ENCODE results near the gene PLXNA4. TPM values are rescaled to one million over a fixed set of nuclear protein-coding genes. Genes with fewer than 3 reads are reported as not detected.

Gene PLXNA4
- total and polyA plus RNA-seq, 2 experiments from 2014 or later: 0.08 to 0.80 TPM

GRCh38 chr7:132560825-132561529 lies 15.3 kb downstream of the PLXNA4 start (continued):
- no peak for TF ChIP-seq REST (IDR thresholded peaks at IDR 0.05; ENCODE audit: unreplicated experiment)

- DNase-seq (ENCODE audit: low spot score) (no peak), ATAC-seq (no peak)
- no peak overlapping the region for H3K27ac ChIP-seq (ENCODE audit: low read depth)
- Mint-ChIP-seq H3K4me1 (peaks cover 8% of the 10 kb centered on the region), H3K27me3 (ENCODE audit: insufficient read depth, low read depth, poor library complexity) (peaks cover 21% of the 10 kb centered on the region), H3K4me3 (no peak overlapping the region), H3K9me3 (peaks cover 4% of the 10 kb centered on the region; the same call in 2 of the 3 replicates), H3K27ac (no peak overlapping the region), H3K36me3 (ENCODE audit: low read depth) (peaks cover 4% of the 10 kb centered on the region; the same call in 2 of the 3 replicates)
- H3K4me3 ChIP-seq: no peak overlapping the region
- H4K20me1 ChIP-seq (replicated peaks; ENCODE audit: insufficient read depth): no peaks in the 10 kb centered on the region
- peaks cover 13% of the 10 kb centered on the region for H3K27me3 ChIP-seq (ENCODE audit: insufficient read depth)
- H3K36me3 ChIP-seq (ENCODE audit: insufficient read depth): no peaks in the 10 kb centered on the region
- H3F3A ChIP-seq (replicated peaks; ENCODE audit: low read depth): no peaks in the 10 kb centered on the region
- no peaks in the 10 kb centered on the region for H3K79me2 ChIP-seq (replicated peaks; ENCODE audit: insufficient read depth)
- no peak overlapping the region for H3K4me2 ChIP-seq
- no peak for TF ChIP-seq CTCF (conservative IDR thresholded peaks at IDR 0.05; ENCODE audit: low read depth in 2 of 2)
- no peak for TF ChIP-seq STAT1 (IDR thresholded peaks at IDR 0.05; ENCODE audit: unreplicated experiment)
- TF ChIP-seq CREB1 (CRISPR knock-in tag; IDR thresholded peaks at IDR 0.05; ENCODE audit: low read depth): no peak
- no peak for TF ChIP-seq EZH2 (IDR thresholded peaks at IDR 0.05; ENCODE audit: low read depth, unreplicated experiment)
- no peak for TF ChIP-seq REST (IDR thresholded peaks at IDR 0.05; ENCODE audit: unreplicated experiment)
- no peak for TF ChIP-seq ZNF114 (CRISPR knock-in tag; IDR thresholded peaks at IDR 0.05)
- no peak for TF ChIP-seq NANOG (IDR thresholded peaks at IDR 0.05; ENCODE audit: borderline replicate concordance)
- 0 out of 2 replicates have a peak, but pooled peaks cover 4% of the 10 kb centered on the region for H3K9me2 ChIP-seq (ENCODE audit: insufficient read depth)
- H2AFZ ChIP-seq: no peak overlapping the region
- peaks cover 8% of the 10 kb centered on the region for H3K4me1 ChIP-seq (ENCODE audit: insufficient read depth)
Observed at GRCh38 chr7:132560105-132560504, 16.2 kb downstream of the PLXNA4 start.

Data from GM23338 (cell line).